NCI-H1417 treated with DMSO at 0.1 percent for 48 hours (cell line): Measurements from ENCODE around the gene SRP19.
"Not testable (repeated sequence)": the region's sequence is repeated elsewhere in the genome, so short reads cannot be mapped to it uniquely, and the experiment has no call there.

Source experiments
- DNase-seq: peaks from one replicate; lab custom pipeline; 2025; lab: John Stamatoyannopoulos, UW

Gene SRP19

DNA sequence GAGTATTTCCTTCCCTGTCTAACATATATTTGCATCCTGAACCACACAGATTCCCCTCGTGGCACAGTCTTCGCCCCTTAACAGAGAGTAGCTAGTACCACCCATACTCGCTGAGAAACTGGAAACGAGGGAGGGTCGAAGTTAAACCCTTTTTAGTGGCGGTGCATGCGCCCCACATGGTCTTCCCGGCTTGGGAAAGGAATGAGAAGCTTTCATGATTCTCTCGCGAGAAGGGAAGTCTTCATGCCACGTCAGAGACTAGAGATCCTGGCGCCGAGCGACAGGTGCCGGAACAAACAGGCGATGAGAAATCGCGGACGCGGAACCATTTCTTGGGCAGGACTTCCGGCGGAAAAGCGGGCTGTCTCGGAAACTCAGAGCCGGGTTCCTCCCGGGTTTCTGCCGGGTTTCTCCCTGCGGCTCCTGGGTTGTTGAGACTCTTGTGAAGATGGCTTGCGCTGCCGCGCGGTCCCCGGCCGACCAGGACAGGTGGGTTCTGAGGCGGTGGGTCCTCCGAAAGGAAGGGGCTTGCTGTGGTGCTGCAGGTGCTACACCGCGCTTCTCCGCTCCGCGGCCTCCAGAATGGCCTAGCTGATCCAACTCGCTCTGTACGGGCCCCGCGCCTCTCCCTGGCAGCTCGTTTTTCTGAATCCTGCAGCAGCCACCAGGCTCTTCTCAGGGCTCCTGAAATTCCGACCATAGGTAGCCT, at the start of gene SRP19:
TSS of gene SRP19 (plus strand) at position 359 of the 709 bp plus-strand sequence. CDS start at position 449, 90 bp downstream.
- DNase-seq, result peak; percentile 37

DNA sequence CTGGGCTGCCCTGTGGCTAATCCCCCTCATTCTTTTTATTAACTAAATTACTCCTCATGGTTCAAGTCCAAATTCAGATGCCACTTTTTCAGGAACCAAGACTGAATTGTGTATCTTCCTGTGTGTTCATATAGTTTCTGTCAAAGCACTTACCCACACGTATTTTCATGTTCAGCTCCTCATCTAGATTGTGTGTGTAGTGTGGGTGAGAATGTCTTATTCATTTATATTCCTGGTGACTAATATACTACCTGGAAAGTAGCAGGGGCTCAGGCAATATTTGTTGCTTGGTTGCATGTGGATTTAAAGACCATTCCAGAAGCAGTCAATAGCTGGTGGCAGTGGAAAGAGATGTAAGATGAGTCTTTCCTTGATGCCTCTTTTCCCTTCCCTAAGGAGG, 48.5 kb upstream of the SRP19 start:
- DNase-seq, result no peak

DNA sequence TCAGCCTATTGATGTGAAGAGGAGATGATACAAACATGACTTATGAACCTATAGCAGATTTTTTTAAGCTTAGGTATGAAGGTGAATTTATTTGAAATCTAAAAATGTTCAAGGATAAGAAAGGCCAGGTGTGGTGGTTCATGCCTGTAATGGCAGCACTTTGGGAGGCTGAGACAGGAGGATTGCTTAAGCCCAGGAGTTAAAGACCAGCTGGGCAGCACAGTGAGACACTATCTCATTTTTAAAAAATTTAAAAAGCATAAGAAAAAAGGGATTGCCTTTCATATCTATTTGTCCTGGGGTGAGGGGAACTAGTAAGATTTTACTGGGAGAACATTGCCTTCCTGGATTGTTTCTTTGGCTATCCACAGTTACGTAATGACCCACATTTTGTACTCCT, 40.8 kb upstream of the SRP19 start:
- DNase-seq, result no peak

- DNase-seq, result no peak
These were observed 38.6 kb upstream of the SRP19 start for GRCh38 chr5:112822456-112822855.

DNA sequence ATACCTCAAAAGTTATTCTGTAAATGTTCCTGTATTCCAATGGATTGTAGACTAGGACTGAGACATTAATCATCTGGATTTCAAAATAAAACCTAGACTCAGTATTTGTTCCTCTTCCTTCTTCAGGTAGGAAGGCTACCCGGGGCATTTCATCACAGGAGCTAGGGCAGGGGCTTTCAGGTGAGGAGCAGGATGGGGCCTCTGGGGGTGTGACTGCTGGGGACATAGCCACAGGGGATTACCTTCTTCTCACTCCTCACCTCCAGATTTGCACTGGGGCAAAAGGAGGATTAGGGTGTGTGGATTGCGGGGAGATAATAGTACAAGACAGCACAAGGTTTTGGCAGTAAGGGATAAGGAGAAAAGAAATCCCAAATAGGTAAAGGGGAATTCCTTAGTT, 37.9 kb upstream of the SRP19 start:
- no peak for DNase-seq

DNA sequence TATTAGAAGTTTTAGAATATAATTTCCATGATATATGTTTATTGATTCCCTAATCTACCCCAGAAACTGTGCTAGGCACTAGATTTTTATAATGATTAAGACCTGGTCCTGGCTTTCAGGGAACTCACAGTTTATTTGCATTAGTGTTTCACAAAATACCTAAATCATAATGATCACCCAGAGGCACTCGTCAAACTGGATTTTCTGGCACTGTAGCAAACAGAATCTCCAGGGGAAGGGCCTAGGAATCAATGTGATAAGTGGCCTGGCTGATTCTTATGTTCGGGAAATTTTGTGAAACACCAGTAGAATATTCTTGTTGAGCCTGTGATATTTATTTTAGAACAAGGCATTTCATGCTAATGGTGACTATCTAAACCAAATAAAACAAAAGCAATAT, 37.4 kb upstream of the SRP19 start:
- no peak for DNase-seq

- no peak for DNase-seq
These were observed 36.9 kb upstream of the SRP19 start for GRCh38 chr5:112824197-112824596.

DNA sequence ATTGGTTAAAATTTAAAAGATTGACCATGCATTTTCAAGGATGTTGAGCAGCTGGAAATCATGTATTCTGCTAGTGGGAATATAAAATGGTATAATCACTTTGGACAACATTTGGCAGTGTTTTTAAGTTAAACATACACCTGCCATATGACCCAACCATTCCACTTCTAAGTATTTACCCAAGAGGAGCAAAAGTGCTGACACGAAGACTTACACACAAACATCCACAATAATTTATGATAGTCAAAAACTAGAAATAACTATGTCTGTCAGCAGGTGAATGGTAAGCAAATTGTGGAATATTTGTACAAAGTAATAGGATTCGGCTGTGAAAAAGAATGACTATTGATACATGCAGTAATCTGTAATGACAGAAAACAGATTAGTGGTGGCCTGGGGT, 30.7 kb upstream of the SRP19 start:
- DNase-seq, result no peak

GRCh38 chr5:112833971-112834370, 27.1 kb upstream of the SRP19 start:
- DNase-seq, result no peak

DNA sequence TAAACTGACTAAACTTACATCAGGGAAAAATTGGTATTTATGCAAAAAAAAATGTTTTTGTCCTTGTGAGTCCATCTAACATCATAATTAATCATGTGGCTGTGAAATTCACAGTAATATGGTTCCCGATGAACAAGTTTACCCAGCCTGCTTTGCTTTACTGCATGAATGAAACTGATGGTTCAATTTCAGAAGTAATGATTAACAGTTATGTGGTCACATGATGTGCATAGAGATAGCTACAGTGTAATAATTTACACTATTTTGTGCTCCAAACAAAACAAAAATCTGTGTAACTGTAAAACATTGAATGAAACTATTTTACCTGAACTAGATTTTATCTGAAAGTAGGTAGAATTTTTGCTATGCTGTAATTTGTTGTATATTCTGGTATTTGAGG, 16.6 kb upstream of the SRP19 start:
- no peak for DNase-seq

- no peak for DNase-seq
These were observed 14.5 kb upstream of the SRP19 start for GRCh38 chr5:112846556-112846955.

DNA sequence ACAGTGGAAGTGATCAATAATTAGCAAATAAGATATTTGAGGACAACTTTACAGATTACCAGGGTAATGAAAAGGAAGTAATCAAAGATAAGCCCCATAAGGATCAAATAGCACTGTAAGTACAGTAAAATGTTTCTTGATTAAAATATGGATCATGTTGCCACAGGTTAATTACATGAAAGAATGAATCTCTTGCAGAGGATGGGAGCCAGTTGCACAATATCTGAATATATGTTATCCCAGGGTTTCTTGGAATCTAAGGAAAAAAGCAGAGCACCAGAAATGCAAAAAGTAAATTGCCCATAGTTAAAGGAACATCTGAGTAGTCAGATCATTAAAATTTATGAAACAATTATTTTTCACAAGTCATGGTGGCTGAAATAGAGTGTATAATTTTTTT, 13.8 kb upstream of the SRP19 start:
- DNase-seq, result no peak

- peak; percentile 0 for DNase-seq
These were observed 12.8 kb upstream of the SRP19 start for GRCh38 chr5:112848116-112848811.

GRCh38 chr5:112849912-112850311, 11.2 kb upstream of the SRP19 start:
- no peak for DNase-seq

- no peak for DNase-seq
These were observed 6.4 kb upstream of the SRP19 start for GRCh38 chr5:112854651-112855050.

DNA sequence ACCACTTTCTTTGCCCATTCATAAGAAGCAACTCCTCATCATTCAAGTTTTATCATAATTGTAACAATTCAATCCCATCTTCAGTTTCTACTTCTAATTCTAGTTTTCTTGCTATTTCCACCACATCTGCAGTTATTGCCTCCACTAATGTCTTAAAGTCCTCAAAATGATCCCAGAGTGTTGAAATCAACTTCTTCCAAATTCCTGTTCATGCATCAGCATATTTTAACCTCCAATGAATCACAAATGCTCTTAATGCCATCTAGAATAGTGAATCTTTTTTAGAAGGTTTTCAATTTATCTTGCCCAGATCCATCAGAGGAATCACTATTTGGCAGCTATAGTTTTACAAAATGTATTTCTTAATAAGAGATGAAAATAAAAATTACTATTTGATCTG, 3.2 kb upstream of the SRP19 start:
- no peak for DNase-seq

- DNase-seq, result not testable (repeated sequence)
These were observed 537 bp upstream of the SRP19 start for GRCh38 chr5:112860571-112860928.

DNA sequence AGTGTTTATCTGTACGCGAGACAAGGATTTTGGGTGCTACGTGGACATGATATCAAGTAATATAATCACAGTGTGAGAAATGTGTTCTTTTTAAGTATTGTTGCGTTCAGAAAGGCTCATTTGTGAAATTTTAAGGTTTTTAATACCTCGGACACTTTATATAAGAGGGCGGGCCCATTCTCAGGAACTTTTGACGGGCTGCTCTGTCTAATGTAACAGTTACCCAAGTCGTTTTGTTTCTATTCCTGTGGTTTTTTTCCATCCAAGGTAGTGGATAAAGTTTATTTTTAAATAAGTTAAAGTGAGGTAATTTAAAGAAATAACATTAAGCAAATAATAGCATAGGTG, 525 bp downstream of the SRP19 start:
- no peak for DNase-seq

DNA sequence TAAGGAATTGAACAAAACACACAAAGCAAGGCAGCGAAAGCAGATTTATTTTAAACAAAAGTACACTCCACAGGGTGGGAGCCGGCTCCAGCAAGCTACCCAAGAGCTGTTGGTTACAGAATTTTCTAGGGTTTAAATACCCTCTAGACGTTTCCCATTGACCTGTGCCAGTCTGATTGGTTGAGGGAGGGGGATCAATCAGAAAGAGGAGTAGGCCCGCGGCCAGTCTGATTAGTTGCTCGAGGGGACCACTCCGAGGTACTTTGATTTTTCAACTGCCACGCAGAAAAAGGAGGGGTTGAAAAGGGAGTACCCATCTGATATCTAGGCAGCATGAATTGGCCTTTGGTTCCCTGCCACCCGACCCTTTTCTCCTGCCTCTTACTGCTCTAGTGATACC, 998 bp downstream of the SRP19 start:
- no peak for DNase-seq

DNA sequence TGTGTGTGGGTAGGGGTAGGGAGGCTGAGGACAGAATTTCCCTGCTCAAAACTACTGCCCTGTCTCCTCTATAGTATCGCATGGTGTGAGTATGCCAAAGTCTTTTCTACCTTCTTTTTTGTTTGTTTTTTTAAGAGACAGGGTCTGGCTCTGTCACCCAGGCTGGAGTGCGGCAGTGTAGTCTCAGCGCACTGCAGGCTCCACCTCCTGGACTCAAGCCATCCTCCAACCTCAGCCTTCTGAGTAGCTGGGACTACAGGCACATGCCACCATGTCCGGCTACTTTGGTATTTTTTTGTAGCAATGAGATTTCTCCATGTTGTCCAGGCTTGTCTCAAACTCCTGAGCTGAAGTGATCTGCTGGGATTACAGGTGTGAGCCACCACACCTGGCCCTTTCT, 2.5 kb downstream of the SRP19 start:
- DNase-seq, result no peak

DNA sequence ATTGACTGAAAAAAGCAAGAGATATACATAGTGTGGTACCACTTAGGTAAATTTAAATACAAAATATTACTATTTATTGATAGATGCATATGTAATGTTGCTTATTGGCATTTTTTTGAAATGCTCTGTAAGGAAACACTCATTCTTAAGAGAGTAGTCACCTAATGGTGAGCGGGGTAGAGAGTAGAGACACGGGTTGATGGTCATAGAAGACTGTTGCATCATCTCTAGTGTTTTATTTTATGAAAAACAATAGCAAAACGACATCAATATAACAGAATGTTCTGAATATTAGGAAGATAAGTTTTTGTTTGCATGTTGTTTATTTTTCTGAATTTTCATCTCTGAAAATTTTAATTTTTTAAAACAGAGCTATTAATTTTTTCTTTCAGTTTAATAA, 4.0 kb downstream of the SRP19 start:
- DNase-seq, result no peak

- no peak for DNase-seq
These were observed 5.7 kb downstream of the SRP19 start for GRCh38 chr5:112866739-112867138.

GRCh38 chr5:112867411-112867810, 6.3 kb downstream of the SRP19 start:
- DNase-seq, result no peak

GRCh38 chr5:112869948-112870347, 8.9 kb downstream of the SRP19 start:
- DNase-seq, result no peak
